ENCODE data around the gene TPMT.

GRCh38 chr6:18118330-18118729 lies 36.5 kb downstream of the TPMT start:
- no peak for TF ChIP-seq CTCF (IDR thresholded peaks at IDR 0.05)
- TF ChIP-seq POLR2A (IDR thresholded peaks at IDR 0.05): no peak
